ES-I3 (cell line): ENCODE measurements around the gene LRRC8B.

Source experiments
- H3K36me3 ChIP-seq: 2 replicates; pipeline ENCODE4 v1.6.1; 2013; ENCODE audit warnings: mild to moderate bottlenecking, low read length, control low read depth, moderate library complexity; ENCODE audit not compliant: insufficient read depth
- H3K4me1 ChIP-seq: 2 replicates; pipeline ENCODE4 v1.6.1; 2013; ENCODE audit warnings: mild to moderate bottlenecking, control low read depth, low read length; ENCODE audit not compliant: insufficient read depth
- H3K9ac ChIP-seq: 2 replicates; pipeline ENCODE4 v1.6.1; 2013; ENCODE audit warnings: low read depth, mild to moderate bottlenecking, low read length, moderate library complexity
- H3K9me3 ChIP-seq: 2 replicates; pipeline ENCODE4 v1.6.1; 2013; ENCODE audit warnings: mild to moderate bottlenecking, low read length, moderate library complexity; ENCODE audit not compliant: control insufficient read depth, insufficient read depth

Gene LRRC8B

GRCh38 chr1:89548122-89548857 lies 23.7 kb downstream of the LRRC8B start:
- Histone ChIP-seq H3K36me3 (no peaks in the 10 kb centered on the region), H3K9me3 (no peaks in the 10 kb centered on the region), H3K4me1 (0 out of 2 replicates have a peak, but pooled peaks cover 4% of the 10 kb centered on the region), H3K9ac (no peak overlapping the region)

DNA sequence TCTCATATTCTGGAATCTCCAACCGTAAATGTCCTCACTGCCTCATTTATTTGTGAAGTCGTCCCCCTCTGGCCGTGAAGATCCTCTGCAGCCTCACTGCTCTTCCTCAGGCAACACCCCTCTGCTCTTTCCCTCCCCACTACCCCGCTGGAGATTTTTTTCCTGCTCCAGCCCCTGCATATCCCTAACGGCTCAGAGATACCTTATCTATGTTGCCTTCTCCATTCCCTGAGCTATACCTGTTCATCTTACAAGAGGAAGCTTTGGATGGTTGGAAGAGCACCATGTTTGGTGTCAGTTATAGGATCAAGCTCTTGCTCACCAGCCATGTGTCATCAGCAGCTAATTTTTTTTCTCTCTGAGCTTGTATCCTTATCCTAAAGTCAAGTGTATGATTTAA lies 26.4 kb downstream of the LRRC8B start:
- H3K4me1 ChIP-seq, result 0 out of 2 replicates have a peak, but pooled peaks cover 4% of the 10 kb centered on the region
- no peaks in the 10 kb centered on the region for H3K9me3 ChIP-seq
- H3K36me3 ChIP-seq, result no peaks in the 10 kb centered on the region
- H3K9ac ChIP-seq, result no peak overlapping the region

GRCh38 chr1:89552471-89553081 lies 27.9 kb downstream of the LRRC8B start:
- no peak overlapping the region for H3K9ac ChIP-seq
- H3K4me1 ChIP-seq, result 0 out of 2 replicates have a peak, but pooled peaks cover 4% of the 10 kb centered on the region
- no peaks in the 10 kb centered on the region for H3K9me3 ChIP-seq
- no peaks in the 10 kb centered on the region for H3K36me3 ChIP-seq

DNA sequence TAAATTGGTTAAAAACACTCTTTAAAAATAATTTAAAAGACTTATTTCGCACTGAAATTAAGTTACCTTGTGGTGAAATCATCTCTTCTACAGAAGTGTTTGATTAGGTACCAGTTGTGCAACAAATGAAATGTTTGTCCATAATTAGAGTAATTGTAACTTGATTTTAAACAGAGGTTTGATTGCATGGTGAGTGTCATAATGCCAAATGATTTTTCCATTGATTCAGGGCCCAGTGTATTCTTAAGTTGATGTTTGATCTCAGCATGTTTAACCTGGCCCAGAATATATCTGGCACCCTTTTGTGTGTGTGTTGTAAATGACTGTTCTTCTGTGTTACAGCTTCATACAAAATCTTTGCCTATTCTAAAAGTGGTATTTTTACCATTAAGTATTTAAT lies 28.5 kb downstream of the LRRC8B start:
- Histone ChIP-seq H3K4me1 (0 out of 2 replicates have a peak, but pooled peaks cover 4% of the 10 kb centered on the region), H3K36me3 (no peaks in the 10 kb centered on the region), H3K9me3 (no peaks in the 10 kb centered on the region), H3K9ac (no peak overlapping the region)

DNA sequence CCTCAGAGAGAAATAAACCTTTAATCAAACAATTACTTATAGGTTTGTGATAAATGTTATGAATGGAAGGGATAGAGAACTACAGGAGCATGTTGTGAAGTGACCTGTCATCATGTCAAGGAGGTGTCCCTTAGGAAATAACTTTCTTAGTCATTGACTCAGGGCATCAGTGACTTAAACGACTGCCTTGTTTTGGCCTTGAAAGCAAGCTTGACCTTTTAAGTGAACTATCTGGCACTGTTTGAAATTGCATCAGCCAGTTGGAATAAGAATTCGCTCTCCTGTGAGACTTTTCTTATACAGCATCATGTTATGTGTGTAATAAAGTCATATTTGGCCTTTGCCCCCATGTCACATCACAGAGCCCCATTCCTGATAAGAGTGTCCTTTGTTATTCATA lies 30.9 kb downstream of the LRRC8B start:
- Histone ChIP-seq H3K36me3 (no peaks in the 10 kb centered on the region), H3K4me1 (no peaks in the 10 kb centered on the region), H3K9me3 (no peaks in the 10 kb centered on the region), H3K9ac (no peak overlapping the region)

DNA sequence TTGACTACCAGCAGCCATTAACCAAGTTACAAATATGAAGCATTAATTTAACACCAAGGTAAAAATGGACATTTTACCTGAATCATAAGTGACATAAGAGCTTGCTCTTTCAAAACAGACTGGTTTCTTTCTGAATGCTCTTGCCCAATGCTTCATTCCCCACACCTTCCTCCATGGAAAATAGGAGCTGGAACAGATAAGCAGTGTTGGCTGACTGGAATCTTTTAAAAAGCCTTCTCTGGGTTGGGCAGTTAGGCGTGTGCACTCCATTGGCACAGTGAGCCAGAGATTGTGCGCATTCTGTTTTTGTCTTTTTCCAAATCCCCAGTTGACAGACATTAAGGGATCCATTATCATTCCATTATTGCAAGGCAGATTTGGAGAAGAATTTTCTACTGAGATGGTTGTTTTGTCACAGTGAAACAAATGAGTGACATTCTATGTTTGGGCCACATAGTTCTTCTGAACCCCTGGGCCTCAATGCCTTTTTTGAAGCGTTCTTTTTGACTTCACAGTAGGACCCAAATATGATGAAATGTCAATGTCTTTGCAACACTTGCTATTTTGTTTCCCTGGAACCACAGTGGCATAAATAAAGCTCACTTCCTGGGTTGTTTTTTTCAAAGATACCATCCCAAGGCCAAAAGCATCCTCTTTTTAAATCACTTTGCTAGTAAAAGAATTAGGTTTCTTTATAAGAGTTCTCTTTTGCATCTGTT lies 32.3 kb downstream of the LRRC8B start:
- Histone ChIP-seq H3K9me3 (no peaks in the 10 kb centered on the region), H3K9ac (no peak overlapping the region), H3K36me3 (no peaks in the 10 kb centered on the region), H3K4me1 (no peaks in the 10 kb centered on the region)

DNA sequence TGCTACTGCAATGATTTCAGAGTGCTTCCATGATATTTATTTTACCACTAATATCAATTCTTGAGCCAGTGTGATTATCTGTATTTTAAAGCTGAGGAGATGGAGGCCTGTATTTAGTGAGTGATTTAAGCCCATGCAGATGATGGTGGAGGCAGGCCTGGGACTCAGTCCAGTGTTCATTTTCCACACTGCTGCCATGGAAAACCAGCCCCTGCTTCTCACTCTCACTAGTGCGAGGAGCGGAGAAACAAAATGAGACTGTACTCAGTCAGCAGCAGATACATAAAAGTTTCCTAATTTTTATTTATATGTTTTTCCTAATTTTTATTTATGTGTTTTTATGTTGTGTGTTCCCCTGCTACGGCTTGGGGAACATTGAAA lies 32.8 kb downstream of the LRRC8B start:
- Histone ChIP-seq H3K4me1 (no peaks in the 10 kb centered on the region), H3K9me3 (no peaks in the 10 kb centered on the region), H3K36me3 (no peaks in the 10 kb centered on the region), H3K9ac (no peak overlapping the region)

GRCh38 chr1:89557956-89558355 lies 33.3 kb downstream of the LRRC8B start:
- Histone ChIP-seq H3K4me1 (no peaks in the 10 kb centered on the region), H3K9ac (no peak overlapping the region), H3K36me3 (no peaks in the 10 kb centered on the region), H3K9me3 (no peaks in the 10 kb centered on the region)

GRCh38 chr1:89563957-89564604 lies 39.5 kb downstream of the LRRC8B start:
- Histone ChIP-seq H3K9ac (no peak overlapping the region), H3K4me1 (peaks cover 18% of the 10 kb centered on the region), H3K36me3 (no peaks in the 10 kb centered on the region), H3K9me3 (no peaks in the 10 kb centered on the region)

DNA sequence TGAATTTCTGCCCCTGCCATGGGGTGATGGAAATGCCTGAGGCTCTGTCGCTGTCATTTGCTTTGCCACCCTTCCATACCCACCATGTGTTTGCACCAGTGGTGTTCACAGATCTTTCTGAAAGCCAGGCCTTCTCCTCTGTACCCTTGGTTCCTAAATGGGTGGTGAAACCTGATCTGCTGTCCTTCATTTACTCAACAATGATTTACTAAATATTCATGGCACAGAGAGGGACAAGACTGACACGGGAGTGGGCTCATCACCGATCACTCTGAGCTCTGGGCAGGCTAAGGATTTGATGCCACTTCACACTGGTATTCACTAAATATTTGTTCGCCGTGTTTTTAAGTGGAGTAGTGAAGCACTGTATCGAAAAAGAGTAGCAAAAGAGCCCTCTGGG lies 40.9 kb downstream of the LRRC8B start:
- peaks cover 18% of the 10 kb centered on the region for H3K4me1 ChIP-seq
- H3K36me3 ChIP-seq, result no peaks in the 10 kb centered on the region
- no peaks in the 10 kb centered on the region for H3K9me3 ChIP-seq
- no peak overlapping the region for H3K9ac ChIP-seq

GRCh38 chr1:89566761-89567174 lies 42.1 kb downstream of the LRRC8B start:
- H3K4me1 ChIP-seq, result peaks cover 18% of the 10 kb centered on the region
- no peaks in the 10 kb centered on the region for H3K9me3 ChIP-seq

DNA sequence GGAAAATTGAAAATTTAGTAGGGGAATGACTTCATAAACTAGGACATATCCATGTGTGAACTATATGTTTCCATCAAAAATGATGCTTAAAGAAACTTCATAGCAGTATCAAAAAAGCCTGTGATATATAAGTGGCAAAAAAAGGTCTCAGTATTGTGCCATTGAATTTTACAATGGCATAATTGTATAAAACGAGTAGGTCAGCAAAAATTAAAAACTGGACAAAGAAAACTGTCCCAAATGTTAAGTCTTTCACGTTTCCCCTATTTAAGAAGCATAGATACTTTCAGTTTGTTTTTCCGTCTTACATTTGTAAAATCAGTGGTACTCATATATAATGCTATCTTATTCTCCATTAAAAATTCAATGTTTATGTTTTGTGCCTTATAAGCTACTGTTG lies 43.2 kb downstream of the LRRC8B start:
- H3K9me3 ChIP-seq, result no peaks in the 10 kb centered on the region
- H3K9ac ChIP-seq, result no peak overlapping the region

More at GRCh38 chr1:89566761-89567174, 42.1 kb downstream of the LRRC8B start:
- H3K9ac ChIP-seq, result no peak overlapping the region
- H3K36me3 ChIP-seq, result no peaks in the 10 kb centered on the region

DNA sequence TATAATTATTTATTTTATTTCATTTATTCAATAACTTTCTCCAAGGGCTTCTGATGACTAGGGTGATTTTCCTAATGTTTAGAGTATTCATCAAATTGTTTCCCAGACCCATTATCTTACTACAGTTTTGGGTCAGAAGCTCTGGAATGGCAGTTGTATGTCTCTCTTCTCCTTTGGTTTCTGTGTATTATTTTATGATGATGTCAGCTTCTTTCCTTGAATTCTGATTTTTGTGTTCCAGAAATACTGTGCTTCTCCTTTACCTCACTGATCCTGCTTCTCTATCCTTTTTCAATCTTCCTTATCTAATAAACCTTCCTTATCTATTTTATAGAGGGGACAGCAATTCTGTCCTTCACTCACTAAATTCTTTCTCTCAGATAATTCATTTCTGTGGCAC lies 48.8 kb downstream of the LRRC8B start:
- Histone ChIP-seq H3K36me3 (no peaks in the 10 kb centered on the region), H3K4me1 (no peaks in the 10 kb centered on the region), H3K9me3 (no peaks in the 10 kb centered on the region), H3K9ac (no peak overlapping the region)

More for the DNA sequence above, 43.2 kb downstream of the LRRC8B start:
- Histone ChIP-seq H3K4me1 (peaks cover 18% of the 10 kb centered on the region), H3K36me3 (no peaks in the 10 kb centered on the region)

DNA sequence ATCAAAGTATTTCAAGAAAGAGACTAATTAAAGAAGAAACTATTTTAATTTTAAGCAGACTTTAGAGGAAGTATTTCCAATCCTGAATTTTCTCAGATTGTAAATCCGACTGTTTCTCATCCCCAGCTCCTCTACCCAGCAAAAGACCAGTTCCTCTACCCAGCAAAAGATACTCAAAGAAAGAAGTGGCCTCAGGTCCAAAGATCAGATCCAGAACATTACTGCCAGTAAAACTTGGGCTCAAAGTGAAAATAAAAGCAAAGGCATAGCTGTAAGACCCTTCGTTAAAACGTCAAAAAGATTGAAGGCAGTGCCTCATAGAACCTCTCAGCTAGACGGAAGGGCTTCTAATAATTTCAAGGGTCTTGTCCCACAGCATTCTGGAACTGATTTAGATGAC lies 50.0 kb downstream of the LRRC8B start:
- no peaks in the 10 kb centered on the region for H3K4me1 ChIP-seq

More for the DNA sequence above, 50.0 kb downstream of the LRRC8B start:
- Histone ChIP-seq H3K9ac (no peak overlapping the region), H3K9me3 (no peaks in the 10 kb centered on the region), H3K36me3 (no peaks in the 10 kb centered on the region)
